Measurements from ENCODE around the gene SOX2.

SOX2 gene

DNA sequence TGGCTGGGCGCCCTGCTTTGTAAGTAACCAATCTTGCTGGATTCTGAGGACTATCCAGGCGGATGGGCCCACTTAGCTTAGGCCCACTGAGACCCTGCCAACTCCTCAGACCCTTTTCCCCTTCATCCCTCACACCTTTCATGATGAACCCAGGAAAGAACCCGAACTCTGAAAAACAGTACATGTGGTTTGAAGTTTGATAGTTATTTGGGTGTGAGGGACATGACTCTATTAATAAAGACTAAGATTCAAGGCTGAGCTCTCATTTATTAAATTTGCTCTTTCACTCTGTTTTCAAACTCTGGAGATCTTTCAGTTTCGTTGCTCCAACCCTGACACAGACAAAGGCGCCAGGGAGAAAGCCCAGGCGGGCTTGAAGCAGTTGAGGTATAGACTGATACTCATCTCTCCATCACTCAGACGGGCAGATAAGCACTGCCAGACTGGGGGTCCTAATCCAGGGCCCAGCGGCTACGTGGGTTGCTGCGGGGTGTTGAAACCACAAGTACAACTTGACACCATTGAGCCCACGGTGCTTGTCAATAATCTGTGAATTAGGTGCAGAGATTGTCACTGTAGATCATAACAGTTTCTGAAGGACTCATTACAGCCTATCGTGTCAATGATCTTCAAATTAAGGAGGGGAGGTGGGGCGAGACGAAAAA lies 7.2 kb upstream of the SOX2 start:
- no peak for DNase-seq (ENCODE audit: low read depth in 2 of 2)

DNA sequence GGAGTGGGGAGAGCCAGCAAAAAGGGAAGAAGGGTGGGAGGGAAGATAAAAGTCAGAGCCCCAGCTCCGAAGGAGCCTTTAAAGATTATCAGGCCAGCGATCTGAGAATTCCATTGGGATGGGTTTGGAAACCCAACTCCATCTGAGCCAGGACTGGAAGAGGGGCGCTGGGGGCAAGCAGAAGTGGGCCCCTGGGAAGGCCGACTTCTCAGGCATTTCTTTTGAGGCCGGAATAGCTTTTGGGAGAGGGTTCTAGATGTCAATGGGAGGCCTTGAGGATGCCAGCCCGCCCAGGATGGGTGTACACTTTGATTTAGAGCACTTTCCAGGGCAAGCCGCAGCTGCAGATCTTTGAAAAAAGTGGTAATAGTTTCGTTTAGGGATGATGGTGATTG lies 6.6 kb upstream of the SOX2 start:
- no peak for DNase-seq (ENCODE audit: low read depth in 2 of 2)

DNA sequence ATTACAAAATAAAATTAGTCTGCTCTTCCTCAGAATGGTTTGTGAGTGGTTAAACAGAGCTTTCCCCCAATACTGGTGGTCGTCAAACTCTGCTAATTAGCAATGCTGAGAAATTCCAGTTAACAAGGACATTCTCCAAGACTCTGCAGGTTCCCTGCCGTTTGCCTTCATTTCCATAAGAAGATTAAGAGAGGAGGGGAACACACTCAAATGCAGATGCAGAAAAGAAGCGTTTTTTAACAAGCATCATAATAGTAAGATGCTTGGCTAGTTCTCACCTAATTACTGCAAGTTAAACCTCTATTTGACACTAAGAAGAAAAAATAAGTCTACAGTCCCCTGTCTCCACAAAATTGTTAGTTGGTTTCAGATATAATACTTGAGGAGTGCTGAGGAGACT lies 3.7 kb upstream of the SOX2 start:
- DNase-seq (ENCODE audit: low read depth in 2 of 2), result no peak

DNA sequence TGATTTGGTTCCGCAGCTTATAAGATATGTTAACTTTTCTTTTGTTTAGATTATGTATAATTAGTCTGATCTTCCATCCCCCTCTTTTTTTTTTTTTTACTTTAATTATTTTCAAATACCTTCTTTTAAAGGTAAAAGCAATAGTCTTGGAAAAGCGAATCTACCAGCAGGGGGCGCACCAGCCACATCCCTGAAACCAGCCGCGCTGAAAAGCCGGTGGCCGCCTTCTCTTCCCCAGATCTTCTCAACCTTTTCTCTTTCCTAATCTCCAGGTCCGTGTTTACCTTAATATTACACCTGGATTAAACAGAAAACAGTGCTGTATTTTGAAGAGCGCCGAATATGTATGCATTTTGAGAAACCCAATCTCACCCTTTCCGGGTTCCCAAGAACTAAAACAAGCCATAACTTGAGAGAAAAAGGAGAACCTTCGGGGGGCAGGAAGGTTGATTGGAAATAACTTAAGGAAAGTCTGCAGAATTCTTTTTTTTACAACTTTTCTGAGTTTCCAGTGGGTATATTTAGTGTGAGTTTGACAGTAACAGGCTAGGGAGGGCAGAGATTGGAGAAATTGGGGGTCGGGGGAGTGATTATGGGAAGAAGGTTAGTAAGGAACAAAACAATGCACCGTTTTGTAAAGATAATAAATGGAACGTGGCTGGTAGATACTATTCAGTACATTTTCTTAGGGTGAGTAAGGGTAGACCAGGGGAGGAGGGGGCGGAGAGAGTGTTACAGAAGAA lies 2.0 kb upstream of the SOX2 start:
- peak; percentile 12 to 14 for DNase-seq (ENCODE audit: low read depth in 2 of 2)

DNA sequence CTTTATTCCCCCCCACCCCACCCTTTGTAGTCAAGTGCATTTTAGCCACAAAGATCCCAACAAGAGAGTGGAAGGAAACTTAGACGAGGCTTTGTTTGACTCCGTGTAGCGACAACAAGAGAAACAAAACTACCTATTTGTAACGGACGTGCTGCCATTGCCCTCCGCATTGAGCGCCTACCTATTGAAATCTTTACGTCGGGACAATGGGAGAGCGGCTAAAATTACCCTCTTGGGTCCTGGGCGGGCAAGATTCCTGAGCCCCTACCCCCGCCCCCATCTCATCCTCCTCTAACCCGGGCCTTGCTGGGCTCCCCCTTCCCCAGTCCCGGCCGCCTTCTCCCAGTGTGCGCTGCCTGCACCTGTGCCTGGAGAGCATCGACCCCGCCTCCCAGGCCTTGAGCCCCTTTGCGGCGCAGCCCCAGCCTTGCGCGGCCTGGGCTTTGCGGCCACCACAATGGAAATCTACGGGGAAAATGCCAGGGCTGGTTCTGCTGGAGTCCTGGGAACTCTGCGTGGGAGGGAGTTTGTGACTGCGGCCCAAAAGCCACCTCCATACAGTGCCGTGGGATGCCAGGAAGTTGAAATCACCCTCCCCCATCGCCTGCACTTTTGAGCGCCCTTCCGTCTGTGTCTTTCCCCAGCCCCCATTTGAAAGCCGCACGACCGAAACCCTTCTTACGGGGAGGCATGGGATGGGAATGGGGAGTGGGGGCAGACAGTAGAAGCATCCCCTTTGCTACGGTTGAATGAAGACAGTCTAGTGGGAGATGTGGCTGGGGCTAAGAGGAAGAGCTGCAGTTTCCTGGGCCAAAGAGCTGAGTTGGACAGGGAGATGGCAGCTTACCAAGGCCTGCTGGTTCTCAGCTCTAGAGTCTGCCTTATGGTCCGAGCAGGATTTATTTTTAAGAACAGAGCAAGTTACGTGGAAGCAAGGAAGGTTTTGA lies 1.1 kb upstream of the SOX2 start:
- no peak for DNase-seq (ENCODE audit: low read depth in 2 of 2)

DNA sequence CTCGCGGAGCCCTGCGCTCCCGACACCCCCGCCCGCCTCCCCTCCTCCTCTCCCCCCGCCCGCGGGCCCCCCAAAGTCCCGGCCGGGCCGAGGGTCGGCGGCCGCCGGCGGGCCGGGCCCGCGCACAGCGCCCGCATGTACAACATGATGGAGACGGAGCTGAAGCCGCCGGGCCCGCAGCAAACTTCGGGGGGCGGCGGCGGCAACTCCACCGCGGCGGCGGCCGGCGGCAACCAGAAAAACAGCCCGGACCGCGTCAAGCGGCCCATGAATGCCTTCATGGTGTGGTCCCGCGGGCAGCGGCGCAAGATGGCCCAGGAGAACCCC lies 464 bp downstream of the SOX2 start:
- DNase-seq (ENCODE audit: low read depth in 2 of 2), result no peak

DNA sequence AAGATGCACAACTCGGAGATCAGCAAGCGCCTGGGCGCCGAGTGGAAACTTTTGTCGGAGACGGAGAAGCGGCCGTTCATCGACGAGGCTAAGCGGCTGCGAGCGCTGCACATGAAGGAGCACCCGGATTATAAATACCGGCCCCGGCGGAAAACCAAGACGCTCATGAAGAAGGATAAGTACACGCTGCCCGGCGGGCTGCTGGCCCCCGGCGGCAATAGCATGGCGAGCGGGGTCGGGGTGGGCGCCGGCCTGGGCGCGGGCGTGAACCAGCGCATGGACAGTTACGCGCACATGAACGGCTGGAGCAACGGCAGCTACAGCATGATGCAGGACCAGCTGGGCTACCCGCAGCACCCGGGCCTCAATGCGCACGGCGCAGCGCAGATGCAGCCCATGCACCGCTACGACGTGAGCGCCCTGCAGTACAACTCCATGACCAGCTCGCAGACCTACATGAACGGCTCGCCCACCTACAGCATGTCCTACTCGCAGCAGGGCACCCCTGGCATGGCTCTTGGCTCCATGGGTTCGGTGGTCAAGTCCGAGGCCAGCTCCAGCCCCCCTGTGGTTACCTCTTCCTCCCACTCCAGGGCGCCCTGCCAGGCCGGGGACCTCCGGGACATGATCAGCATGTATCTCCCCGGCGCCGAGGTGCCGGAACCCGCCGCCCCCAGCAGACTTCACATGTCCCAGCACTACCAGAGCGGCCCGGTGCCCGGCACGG lies 991 bp downstream of the SOX2 start:
- DNase-seq (ENCODE audit: low read depth in 2 of 2), result no peak

DNA sequence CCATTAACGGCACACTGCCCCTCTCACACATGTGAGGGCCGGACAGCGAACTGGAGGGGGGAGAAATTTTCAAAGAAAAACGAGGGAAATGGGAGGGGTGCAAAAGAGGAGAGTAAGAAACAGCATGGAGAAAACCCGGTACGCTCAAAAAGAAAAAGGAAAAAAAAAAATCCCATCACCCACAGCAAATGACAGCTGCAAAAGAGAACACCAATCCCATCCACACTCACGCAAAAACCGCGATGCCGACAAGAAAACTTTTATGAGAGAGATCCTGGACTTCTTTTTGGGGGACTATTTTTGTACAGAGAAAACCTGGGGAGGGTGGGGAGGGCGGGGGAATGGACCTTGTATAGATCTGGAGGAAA lies 1.5 kb downstream of the SOX2 start:
- no peak for DNase-seq (ENCODE audit: low read depth in 2 of 2)

DNA sequence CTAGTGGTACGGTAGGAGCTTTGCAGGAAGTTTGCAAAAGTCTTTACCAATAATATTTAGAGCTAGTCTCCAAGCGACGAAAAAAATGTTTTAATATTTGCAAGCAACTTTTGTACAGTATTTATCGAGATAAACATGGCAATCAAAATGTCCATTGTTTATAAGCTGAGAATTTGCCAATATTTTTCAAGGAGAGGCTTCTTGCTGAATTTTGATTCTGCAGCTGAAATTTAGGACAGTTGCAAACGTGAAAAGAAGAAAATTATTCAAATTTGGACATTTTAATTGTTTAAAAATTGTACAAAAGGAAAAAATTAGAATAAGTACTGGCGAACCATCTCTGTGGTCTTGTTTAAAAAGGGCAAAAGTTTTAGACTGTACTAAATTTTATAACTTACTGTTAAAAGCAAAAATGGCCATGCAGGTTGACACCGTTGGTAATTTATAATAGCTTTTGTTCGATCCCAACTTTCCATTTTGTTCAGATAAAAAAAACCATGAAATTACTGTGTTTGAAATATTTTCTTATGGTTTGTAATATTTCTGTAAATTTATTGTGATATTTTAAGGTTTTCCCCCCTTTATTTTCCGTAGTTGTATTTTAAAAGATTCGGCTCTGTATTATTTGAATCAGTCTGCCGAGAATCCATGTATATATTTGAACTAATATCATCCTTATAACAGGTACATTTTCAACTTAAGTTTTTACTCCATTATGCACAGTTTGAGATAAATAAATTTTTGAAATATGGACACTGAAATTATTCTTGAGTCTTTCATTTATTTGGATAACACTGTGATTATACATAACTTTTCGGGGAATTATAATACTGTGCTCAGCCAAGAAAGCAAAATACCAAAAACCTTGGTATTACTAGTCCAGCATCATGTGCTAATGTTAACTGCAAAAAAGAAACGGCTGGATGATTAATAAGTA lies 2.2 kb downstream of the SOX2 start:
- DNase-seq (ENCODE audit: low read depth in 2 of 2), result no peak

DNA sequence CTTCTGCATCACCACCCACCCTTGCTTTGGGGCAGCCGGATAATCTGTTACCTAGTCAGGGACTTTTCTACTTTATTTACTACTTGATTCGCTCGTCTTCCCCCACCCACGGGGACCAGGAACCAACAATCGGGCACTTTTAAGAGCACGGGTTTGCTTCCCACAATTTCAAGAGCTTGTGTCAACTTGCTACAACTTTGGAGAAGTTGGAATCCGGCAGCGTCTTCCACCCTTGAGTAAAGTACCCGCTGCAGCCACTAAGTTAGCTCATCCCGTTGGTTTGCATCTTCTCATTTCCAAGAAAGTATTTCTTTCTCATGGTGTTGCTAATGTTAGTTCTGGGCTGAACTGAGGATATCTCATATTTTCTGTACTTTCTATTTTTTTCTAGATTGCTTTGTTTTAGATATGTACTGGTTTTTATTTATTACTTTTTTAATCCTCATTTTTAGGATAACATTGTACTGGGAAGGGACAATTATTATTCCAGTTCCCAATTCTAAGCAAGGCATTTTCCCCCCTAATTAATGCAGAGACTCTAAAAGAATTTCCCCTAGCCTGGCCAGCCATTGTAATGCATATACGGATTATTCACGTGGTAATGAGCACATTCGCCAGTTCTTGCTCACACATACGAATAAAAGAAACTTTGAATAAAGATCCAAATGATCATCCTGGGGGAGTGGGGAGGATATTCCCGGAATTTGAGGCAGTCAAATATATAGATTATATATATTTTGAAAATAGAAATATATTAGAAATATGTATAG lies 4.0 kb downstream of the SOX2 start:
- no peak for DNase-seq (ENCODE audit: low read depth in 2 of 2)

DNA sequence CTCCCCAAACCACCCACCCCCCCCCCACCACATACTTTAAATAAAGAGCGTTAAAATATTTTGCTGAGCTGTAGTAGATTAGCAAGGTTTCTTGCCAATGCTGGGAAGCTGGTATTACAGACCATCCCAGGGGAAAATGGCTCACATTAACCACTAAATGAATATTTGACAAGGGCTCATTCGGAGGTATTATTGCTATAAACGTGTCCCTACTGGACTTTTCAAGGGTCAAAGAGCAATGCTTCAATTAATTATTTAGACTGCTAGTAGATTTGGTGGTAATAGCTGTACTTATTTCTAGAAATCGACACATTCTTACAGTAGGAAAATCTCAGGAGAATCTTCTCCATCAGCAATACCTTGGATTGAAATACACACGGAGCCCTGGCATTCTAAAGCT lies 5.2 kb downstream of the SOX2 start:
- DNase-seq (ENCODE audit: low read depth in 2 of 2), result no peak

DNA sequence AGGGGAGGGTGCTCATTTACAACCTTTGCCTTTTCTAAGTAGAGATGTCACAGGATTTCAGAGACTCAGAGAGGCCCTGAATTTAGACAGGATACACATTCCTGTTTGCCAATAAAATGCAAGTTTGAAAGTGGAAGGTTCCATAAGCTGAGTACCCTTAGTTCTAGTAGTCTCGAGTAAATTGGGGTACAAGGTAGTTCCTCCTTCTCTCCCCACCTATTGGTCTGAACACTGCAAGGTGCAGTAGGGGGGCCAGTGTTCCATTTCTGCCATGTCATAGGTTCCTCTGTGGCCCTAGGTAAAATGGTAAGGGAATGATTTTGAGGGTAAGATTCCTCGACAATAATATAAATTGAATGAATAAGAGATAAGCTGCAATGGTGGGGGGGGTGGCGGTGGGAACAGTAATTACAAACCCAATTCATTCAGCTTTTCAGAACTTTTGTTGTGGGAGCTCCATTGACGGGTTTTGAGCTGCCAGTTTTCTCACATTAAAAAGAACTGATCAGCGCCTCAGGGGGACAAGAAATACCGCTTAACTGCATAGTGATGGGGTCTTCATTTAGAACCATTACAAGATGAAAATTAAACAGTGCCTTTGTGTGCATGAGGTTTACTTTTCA lies 5.9 kb downstream of the SOX2 start:
- DNase-seq (ENCODE audit: low read depth in 2 of 2), result no peak

DNA sequence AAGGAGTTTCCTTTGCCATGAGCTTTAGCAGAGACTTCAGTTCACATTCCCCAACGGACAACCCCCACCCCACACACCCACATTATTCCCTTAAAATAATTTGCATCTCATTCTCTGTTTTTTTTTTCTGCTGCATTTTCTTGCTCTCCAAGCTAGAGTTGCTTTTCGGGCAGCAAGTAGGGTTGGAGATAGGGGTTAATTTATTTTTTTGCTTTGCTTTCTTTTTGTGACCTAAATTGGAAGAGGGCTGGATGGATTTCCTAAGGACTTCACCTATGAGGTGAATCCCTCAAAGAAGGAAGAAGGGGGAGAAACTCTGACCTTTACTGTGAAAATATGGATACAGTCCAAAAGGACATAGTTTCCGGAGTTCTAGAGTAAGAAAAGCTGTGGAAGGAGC lies 6.6 kb downstream of the SOX2 start:
- DNase-seq (ENCODE audit: low read depth in 2 of 2), result no peak

DNA sequence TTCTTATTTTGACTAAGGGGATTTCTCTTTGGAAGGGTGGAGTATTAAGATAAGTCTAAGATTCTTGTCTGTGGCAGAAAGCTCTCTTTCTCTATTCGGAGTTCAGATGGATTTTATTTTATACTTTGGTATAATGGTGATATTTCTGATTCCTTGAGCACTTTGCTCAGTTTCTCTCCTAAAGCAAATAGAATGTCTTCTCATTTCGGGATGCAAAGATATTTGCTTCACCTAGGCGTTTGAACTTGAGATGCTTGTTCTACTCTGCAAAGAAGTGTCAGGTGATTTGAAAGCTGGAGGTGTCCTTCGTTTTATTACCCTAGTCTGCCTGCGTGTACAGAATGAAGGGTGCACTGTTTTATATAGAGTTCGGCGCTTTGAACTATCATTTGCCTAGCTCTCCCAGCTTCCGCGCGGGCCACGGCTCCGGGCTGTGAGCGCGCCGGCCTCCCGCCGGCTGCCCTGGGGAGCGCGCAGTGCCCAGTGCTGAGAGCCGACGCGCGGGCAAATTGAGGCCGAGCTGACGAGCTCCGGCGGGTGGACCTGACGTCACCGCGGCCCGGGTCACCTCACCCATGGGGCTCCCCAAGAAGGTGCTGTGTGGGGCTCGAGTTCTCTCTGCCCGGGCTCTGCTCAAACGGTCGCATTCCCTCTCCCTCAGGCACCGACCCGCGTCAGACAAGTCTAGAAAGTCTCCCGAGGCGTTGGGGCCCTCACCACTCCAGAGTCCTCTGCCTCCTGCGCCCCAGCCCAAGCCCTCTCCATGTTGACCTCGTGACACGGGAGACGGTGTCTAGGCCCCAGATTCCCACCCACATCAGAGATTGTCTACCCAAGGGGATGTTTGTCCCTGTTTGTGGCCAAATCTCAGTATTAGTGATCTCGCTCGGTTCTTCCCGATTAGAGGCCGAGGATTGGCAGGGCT lies 7.5 kb downstream of the SOX2 start:
- DNase-seq (ENCODE audit: low read depth in 2 of 2), result no peak

DNA sequence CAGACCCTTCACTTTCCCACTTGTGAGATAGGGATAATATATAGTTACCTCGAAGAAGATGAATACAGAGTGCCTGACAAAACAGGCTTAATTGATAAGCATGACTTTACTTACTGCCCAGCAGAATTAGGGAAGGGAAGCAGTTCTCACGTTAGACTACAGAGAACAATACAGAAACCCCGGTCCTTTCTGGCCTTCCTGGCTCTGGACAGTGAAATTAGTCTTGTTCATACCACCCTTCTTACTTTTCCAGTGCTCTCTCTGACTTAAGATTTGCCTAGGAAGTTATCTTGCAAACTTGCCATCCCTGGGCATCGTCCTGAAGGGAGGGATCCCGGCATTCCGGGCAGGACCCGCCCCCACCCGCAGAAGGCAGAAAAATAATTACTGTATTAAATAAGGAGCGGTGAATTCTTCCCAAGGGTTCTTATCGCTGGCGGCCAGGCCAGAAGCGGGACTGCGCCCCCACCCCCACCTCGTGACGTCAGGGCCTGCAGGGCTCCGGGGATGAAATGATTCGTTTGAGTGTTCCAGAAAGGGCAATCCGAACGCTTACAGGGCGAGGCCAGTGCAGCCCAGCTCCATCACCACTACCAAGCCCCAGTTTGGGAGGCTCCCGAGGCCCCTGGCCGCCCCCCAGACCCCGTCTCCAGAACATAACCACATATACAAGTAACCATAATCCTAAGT lies 8.4 kb downstream of the SOX2 start:
- no peak for DNase-seq (ENCODE audit: low read depth in 2 of 2)

DNA sequence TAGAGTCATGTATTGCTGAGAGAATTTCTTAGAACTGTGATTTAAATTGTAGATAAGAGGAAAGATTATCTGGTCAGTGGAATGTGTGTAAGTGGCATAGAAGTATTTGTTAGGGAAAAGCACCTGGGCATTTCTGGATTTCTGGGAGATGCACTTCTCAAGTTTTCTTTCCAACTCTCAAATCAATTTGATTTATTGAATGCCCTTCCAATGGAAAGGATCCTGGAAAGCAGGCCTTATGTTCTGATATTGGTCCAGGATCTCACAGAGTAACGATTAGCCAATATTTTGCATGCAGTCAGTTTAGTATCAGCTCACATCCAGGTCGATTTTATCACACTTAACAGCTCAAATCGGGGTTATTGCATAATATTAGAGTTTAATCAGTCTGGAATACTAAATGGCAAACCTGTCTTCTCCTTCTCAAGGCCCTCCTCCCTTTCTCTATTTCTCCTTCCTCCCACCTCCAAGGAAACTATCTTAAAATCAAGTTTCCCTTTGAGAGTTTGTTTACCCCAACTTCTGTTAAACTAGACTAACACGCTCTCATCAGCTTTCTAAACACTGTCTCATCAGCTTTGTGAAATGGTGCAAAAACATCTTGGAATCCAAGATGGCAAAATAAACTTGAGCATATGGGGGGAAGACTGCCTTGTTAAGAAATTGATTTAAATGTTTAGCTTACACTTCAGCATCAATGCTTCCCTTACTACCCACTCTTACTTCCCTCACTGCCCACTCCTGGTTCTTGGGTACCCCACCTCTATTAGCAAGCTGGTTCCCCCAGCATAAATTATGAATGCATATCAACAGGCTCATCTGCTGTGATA lies 9.5 kb downstream of the SOX2 start:
- no peak for DNase-seq (ENCODE audit: low read depth in 2 of 2)

DNA sequence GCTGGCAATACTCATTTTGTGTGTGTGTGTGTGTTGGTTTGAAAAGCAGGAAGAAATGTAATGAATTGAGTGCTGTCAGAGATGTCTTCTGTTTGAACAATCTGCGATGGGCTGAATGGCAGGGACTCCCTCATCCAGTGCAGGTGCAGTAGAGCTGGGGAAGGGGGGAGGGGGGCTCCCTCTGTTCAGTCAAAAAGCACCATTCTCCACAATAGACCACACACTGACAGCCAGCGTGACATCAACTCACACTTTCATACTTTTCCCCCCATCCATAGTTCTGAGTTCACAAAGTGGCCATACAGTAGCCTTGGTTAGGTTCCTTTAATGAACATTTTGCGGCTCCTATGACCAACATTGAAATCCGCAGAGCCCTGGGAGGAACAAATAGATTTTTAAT lies 10.4 kb downstream of the SOX2 start:
- DNase-seq (ENCODE audit: low read depth in 2 of 2), result no peak

All from activated CD8-positive, alpha-beta memory T cell treated with anti-CD3 and anti-CD28 coated beads for 4 hours (primary cell).